Neural cell (in vitro differentiated cells): Measurements from ENCODE around the gene ZNF385D.

Source experiments
- EP300 ChIP-seq: fragments of 450-650 bp; conservative IDR thresholded peaks from 2 replicates; pipeline ENCODE4 v1.6.1; 2014; ENCODE audit warnings: antibody characterized with exemption, mild to moderate bottlenecking, moderate library complexity; ENCODE audit not compliant: poor library complexity, severe bottlenecking
- MXI1 ChIP-seq: fragments of 450-650 bp; conservative IDR thresholded peaks from 2 replicates; pipeline ENCODE4 v1.6.1; 2014; ENCODE audit warnings: antibody characterized with exemption, mild to moderate bottlenecking; ENCODE audit not compliant: poor library complexity, severe bottlenecking
- POLR2AphosphoS5 ChIP-seq: IDR thresholded peaks from 2 replicates; pipeline ENCODE4 v1.6.1; 2012
- TAF1 ChIP-seq: IDR thresholded peaks from 2 replicates; pipeline ENCODE4 v1.6.1; 2012; ENCODE audit warnings: low read depth
- TF ChIP-seq, protein P1 (sequence below): fragments of 450-650 bp; IDR thresholded peaks from 2 replicates; pipeline ENCODE4 v1.5.1; 2014; ENCODE audit warnings: antibody characterized with exemption, mild to moderate bottlenecking, moderate library complexity; ENCODE audit not compliant: poor library complexity, severe bottlenecking

DNA sequence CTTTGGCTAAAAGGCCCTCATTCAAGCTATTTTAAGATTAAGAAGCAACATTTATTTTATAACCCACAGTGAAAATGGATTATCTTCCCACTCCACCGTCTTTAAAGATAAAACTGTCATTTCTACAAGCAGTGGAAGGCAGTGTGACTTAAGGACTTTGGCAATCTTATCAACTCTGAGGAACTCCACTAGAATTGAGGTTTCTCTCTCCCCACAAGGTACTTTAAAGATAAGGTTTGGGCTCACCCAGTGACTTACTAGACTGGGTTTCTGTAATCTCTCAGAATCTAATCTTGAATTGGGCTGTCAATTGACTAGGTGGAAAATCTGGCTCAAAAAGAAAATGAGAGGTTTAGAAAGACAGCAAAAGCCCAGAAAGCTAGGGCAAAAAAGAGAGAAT is 21.7 kb downstream of the ZNF385D start:
- TF ChIP-seq EP300: no peak
- TF ChIP-seq, protein P1, sequence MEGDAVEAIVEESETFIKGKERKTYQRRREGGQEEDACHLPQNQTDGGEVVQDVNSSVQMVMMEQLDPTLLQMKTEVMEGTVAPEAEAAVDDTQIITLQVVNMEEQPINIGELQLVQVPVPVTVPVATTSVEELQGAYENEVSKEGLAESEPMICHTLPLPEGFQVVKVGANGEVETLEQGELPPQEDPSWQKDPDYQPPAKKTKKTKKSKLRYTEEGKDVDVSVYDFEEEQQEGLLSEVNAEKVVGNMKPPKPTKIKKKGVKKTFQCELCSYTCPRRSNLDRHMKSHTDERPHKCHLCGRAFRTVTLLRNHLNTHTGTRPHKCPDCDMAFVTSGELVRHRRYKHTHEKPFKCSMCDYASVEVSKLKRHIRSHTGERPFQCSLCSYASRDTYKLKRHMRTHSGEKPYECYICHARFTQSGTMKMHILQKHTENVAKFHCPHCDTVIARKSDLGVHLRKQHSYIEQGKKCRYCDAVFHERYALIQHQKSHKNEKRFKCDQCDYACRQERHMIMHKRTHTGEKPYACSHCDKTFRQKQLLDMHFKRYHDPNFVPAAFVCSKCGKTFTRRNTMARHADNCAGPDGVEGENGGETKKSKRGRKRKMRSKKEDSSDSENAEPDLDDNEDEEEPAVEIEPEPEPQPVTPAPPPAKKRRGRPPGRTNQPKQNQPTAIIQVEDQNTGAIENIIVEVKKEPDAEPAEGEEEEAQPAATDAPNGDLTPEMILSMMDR: no peak
- TF ChIP-seq POLR2AphosphoS5: no peak
- no peak for TF ChIP-seq TAF1
- TF ChIP-seq MXI1: no peak
